Renal pelvis (tissue), 4 donors: Measurements from ENCODE around the gene TCTN1. TPM values are rescaled to one million over a fixed set of nuclear protein-coding genes. Genes with fewer than 3 reads are reported as not detected.
"Not testable (repeated sequence)": the region's sequence is repeated elsewhere in the genome, so short reads cannot be mapped to it uniquely, and the experiment has no call there.

ENCODE experiments used
- DNase-seq: peaks from one replicate; pipeline ENCODE4 v3.0.0-alpha.2; 2013
- polyA plus RNA-seq, 3 donors: library from polyadenylated mRNA; unstranded; fragments of 120-200 nt; gene quantifications; one replicate each; pipeline ENCODE4 v1.2.1, GENCODE V29; 2013; ENCODE audit not compliant: insufficient read length in 3 of 3

Gene TCTN1
- polyA plus RNA-seq, 3 donors, result 73.3 to 119 (median 106) TPM

GRCh38 chr12:110627500-110628195 is 13.7 kb downstream of the TCTN1 start:
- no peak for DNase-seq

GRCh38 chr12:110635055-110635454 is 21.1 kb downstream of the TCTN1 start:
- no peak for DNase-seq

- no peak for DNase-seq
Observed at GRCh38 chr12:110636516-110636915, 22.6 kb downstream of the TCTN1 start.

- no peak for DNase-seq
Observed at GRCh38 chr12:110637869-110638441, 24.0 kb downstream of the TCTN1 start.

- no peak for DNase-seq
Observed at GRCh38 chr12:110638796-110639195, 24.9 kb downstream of the TCTN1 start.

GRCh38 chr12:110639336-110640141 is 25.6 kb downstream of the TCTN1 start:
- DNase-seq, result no peak

- no peak for DNase-seq
Observed at GRCh38 chr12:110640275-110641025, 26.5 kb downstream of the TCTN1 start.

GRCh38 chr12:110641521-110641920 is 27.6 kb downstream of the TCTN1 start:
- DNase-seq, result peak; percentile 22

- no peak for DNase-seq
Observed at GRCh38 chr12:110647631-110648040, 33.7 kb downstream of the TCTN1 start.

- DNase-seq, result peak; percentile 35
Observed at GRCh38 chr12:110649341-110649847, 35.5 kb downstream of the TCTN1 start.

GRCh38 chr12:110654238-110654637 is 40.3 kb downstream of the TCTN1 start:
- DNase-seq, result not testable (repeated sequence)

GRCh38 chr12:110656071-110656655 is 42.2 kb downstream of the TCTN1 start:
- no peak for DNase-seq

- no peak for DNase-seq
Observed at GRCh38 chr12:110657747-110658146, 43.8 kb downstream of the TCTN1 start.

- no peak for DNase-seq
Observed at GRCh38 chr12:110658242-110658641, 44.3 kb downstream of the TCTN1 start.

- DNase-seq, result no peak
Observed at GRCh38 chr12:110658878-110659277, 44.9 kb downstream of the TCTN1 start.

- no peak for DNase-seq
Observed at GRCh38 chr12:110661337-110661972, 47.5 kb downstream of the TCTN1 start.

GRCh38 chr12:110666892-110667291 is 53.0 kb downstream of the TCTN1 start:
- DNase-seq, result no peak

- no peak for DNase-seq
Observed at GRCh38 chr12:110667671-110668070, 53.7 kb downstream of the TCTN1 start.

GRCh38 chr12:110668480-110669192 is 54.7 kb downstream of the TCTN1 start:
- no peak for DNase-seq

- no peak for DNase-seq
Observed at GRCh38 chr12:110669193-110669502, 55.2 kb downstream of the TCTN1 start.
